ENCODE data around the gene NR4A3.

GRCh38 chr9:99826579-99826978 lies 4.9 kb downstream of the NR4A3 start:
- TF ChIP-seq CTCF (IDR thresholded peaks at IDR 0.05 in 4 of 5, conservative IDR thresholded peaks at IDR 0.05 in 1 of 5) (no peak), POLR2A (IDR thresholded peaks at IDR 0.05) (no peak)

Data from gastrocnemius medialis (tissue), 4 donors.